K562 (cell line): ENCODE measurements around the gene SNAP23. TPM values are rescaled to one million over a fixed set of nuclear protein-coding genes. Genes with fewer than 3 reads are reported as not detected.

Experiments
- C11orf30 ChIP-seq: fragments of 450-650 bp; IDR thresholded peaks from 2 replicates; pipeline ENCODE4 v1.6.1; 2016; ENCODE audit warnings: low read depth, mild to moderate bottlenecking
- CBX3 ChIP-seq, 2 experiments: IDR thresholded peaks; 1 replicate in 1 of 2; 2 replicates in 1 of 2; pipeline ENCODE4 v1.6.1; 2012; ENCODE audit warnings: inconsistent platforms in 2 of 2, low read length in 2 of 2, borderline replicate concordance in 1 of 2, control low read depth in 1 of 2
- CREB1 ChIP-seq, 2 experiments: sonication (generic) in 1 of 2; formaldehyde crosslinking in 1 of 2; IDR thresholded peaks; 2 replicates each; pipeline versions ENCODE4 v1.6.1 to v1.8.0; 2012 to 2022; ENCODE audit warnings: inconsistent platforms in 1 of 2, mild to moderate bottlenecking in 1 of 2, missing genetic modification reagents in 1 of 2, moderate library complexity in 1 of 2
- GATAD2B ChIP-seq: fragments of 450-650 bp; IDR thresholded peaks from 2 replicates; pipeline ENCODE4 v1.6.1; 2017; ENCODE audit warnings: mild to moderate bottlenecking, borderline replicate concordance
- JUND ChIP-seq, 2 experiments: IDR thresholded peaks; 2 replicates in 1 of 2; 3 replicates in 1 of 2; pipeline ENCODE4 v1.6.1; 2011; ENCODE audit warnings: borderline replicate concordance in 2 of 2, low read depth in 2 of 2, low read length in 2 of 2, improper control_type of control experiment in 1 of 2, missing biosample characterization in 1 of 2, missing genetic modification characterization in 1 of 2, missing genetic modification reagents in 1 of 2
- KDM5B ChIP-seq: fragments of 200-600 bp; sonication (generic); IDR thresholded peaks from 2 replicates; pipeline ENCODE4 v1.6.1; 2012; ENCODE audit warnings: low read depth, mild to moderate bottlenecking, moderate library complexity, low read length, control low read depth, inconsistent platforms; ENCODE audit not compliant: insufficient replicate concordance
- MEIS2 ChIP-seq: fragments of 450-650 bp; IDR thresholded peaks from 2 replicates; pipeline ENCODE4 v1.6.1; 2014; ENCODE audit warnings: mild to moderate bottlenecking; ENCODE audit not compliant: partially characterized antibody
- MTF1 ChIP-seq: fragments of 250-450 bp; sonication (Bioruptor Pico); IDR thresholded peaks from 2 replicates; pipeline ENCODE4 v1.9.0; 2021; ENCODE audit warnings: moderate library complexity, mild to moderate bottlenecking, inconsistent platforms, borderline replicate concordance
- NR3C1 ChIP-seq: sonication (generic); formaldehyde crosslinking; IDR thresholded peaks from 2 replicates; pipeline ENCODE4 v1.8.1; 2022; ENCODE audit warnings: missing genetic modification reagents
- PML ChIP-seq: IDR thresholded peaks from 2 replicates; pipeline ENCODE4 v1.6.1; 2012; ENCODE audit warnings: low read length, inconsistent platforms
- RBM14 ChIP-seq: fragments of 200-400 bp; formaldehyde crosslinking; IDR thresholded peaks from 2 replicates; pipeline ENCODE4 v1.6.1; 2018; ENCODE audit warnings: low read depth, mild to moderate bottlenecking, low read length, moderate library complexity, borderline replicate concordance; ENCODE audit not compliant: insufficient read depth
- SMARCC2 ChIP-seq: fragments of 450-650 bp; IDR thresholded peaks from 2 replicates; pipeline ENCODE4 v1.6.1; 2017; ENCODE audit warnings: antibody characterized with exemption, moderate library complexity, mild to moderate bottlenecking, low read depth
- TAF1 ChIP-seq: IDR thresholded peaks from 2 replicates; pipeline ENCODE4 v1.6.1; 2011; ENCODE audit warnings: mild to moderate bottlenecking, low read length, moderate library complexity; ENCODE audit not compliant: insufficient read depth, control insufficient read depth, severe bottlenecking; ENCODE audit errors: extremely low read depth
- ZBTB7A ChIP-seq: IDR thresholded peaks from 2 replicates; pipeline ENCODE4 v1.6.1; 2011; ENCODE audit warnings: low read depth, mild to moderate bottlenecking, low read length, moderate library complexity, borderline replicate concordance; ENCODE audit not compliant: control insufficient read depth
- ZFPM2 ChIP-seq: fragments of 250-450 bp; sonication (Bioruptor Pico); IDR thresholded peaks from 2 replicates; pipeline ENCODE4 v1.5.1; 2022; ENCODE audit warnings: mild to moderate bottlenecking
- ZFX ChIP-seq: sonication (generic); formaldehyde crosslinking; IDR thresholded peaks from 2 replicates; pipeline ENCODE4 v1.8.0; 2022; ENCODE audit warnings: mild to moderate bottlenecking, missing genetic modification reagents, moderate library complexity
- ZNF644 ChIP-seq: fragments of 200-800 bp; sonication (Bioruptor generic); IDR thresholded peaks from 2 replicates; pipeline ENCODE4 v1.6.1; 2016; ENCODE audit warnings: low read depth, missing genetic modification characterization, missing compliant biosample characterization
- ZNF780A ChIP-seq: fragments of 250-450 bp; sonication (Bioruptor Pico); IDR thresholded peaks from 2 replicates; pipeline ENCODE4 v1.5.0; 2021; ENCODE audit warnings: mild to moderate bottlenecking
- polyA plus RNA-seq, 8 experiments: library from polyadenylated mRNA; depleted of rRNA in 4 of 8; stranded (reverse) in 5 of 8; unstranded in 3 of 8; fragments of >200 nt; fragmentation: Nextera tagmentation in 2 of 8; fragmentation: Illumina TruSeq in 1 of 8; extraction: Ambion mirVana in 2 of 8; extraction: Trizol in 1 of 8; gene quantifications; 2 replicates each; pipeline versions ENCODE4 v1.2.1 to v1.2.3, GENCODE V29; 2011 to 2014; ENCODE audit warnings: inconsistent platforms in 1 of 8, missing spikeins in 1 of 8
- total RNA-seq, 7 experiments: library from RNA; depleted of rRNA in 6 of 7; stranded (reverse); fragments of >200 nt in 6 of 7; fragmentation: Illumina TruSeq in 2 of 7; extraction: Trizol in 2 of 7; gene quantifications; 2 replicates each; pipeline versions ENCODE4 v1.2.1 to v1.2.3, GENCODE V29; 2011 to 2021; ENCODE audit warnings: low replicate concordance in 1 of 7
- TF ChIP-seq, protein P1 (sequence below): sonication (generic); formaldehyde crosslinking; IDR thresholded peaks from 2 replicates; pipeline ENCODE4 v1.4.0; 2020; ENCODE audit warnings: mild to moderate bottlenecking, missing genetic modification reagents
- TF ChIP-seq, protein P2 (sequence below), 2 experiments: fragments of 250-450 bp in 1 of 2; fragments of 450-650 bp in 1 of 2; sonication (Bioruptor Pico) in 1 of 2; IDR thresholded peaks; 2 replicates each; pipeline versions ENCODE4 v1.6.1 to v1.8.0; 2016 to 2021; ENCODE audit warnings: mild to moderate bottlenecking in 2 of 2, moderate library complexity in 2 of 2, missing compliant biosample characterization in 1 of 2, missing genetic modification characterization in 1 of 2
- TF ChIP-seq, protein P3 (sequence below): fragments of 250-450 bp; sonication (Bioruptor Pico); IDR thresholded peaks from 2 replicates; pipeline ENCODE4 v1.4.0; 2020; ENCODE audit warnings: mild to moderate bottlenecking

The SNAP23 gene
- total and polyA plus RNA-seq, 9 of the 15 experiments (the other 6 are each of a cell fraction or from before 2014, with no cell fraction given): 78.9 to 168 (median 117) TPM

DNA sequence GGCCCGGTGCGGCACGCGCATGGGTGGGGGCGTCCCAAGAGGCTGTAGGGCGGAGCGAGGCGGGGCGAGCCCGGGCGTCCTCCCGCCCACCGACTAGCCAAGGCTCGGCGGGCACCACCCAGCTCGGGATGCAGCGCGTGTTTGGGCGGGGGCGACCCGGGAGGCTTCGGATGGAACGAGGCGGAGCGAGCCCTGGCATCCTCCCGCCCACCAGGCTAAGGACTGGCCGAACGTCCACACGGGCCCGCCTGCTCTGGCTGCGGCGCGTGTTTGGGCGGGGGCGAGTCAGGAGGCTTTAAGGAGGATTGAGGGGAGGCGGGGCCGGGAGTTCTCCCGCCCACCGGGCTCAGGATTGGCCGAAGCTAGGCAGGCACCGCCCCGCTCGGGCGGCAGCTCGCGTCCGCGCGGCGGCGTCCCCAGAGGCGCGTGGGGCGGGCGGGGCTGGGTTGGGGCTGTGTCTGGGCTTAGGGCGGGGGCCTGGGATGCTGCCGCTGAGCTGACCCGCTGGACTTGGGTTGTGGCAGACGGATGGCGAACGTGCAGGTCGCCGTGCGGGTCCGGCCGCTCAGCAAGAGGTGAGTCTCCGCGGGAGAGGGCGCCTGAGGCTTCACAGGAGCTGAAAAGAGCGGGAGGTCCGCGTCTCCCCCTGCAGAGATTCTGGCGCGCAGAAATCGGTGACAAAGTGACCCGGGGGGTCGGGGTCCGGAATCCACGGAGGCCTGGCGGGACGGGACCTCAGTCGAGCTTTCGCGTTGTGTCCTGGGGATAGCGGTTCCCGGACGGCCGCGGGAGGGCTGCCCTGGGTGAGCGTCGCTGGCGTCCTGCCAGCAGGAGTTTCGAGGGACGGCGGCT is 80.0 kb downstream of the SNAP23 start, which contains the start of gene STARD9 (continued):
- TF ChIP-seq ZFPM2 (CRISPR knock-in tag) (no peak), MEIS2 (no peak), ZBTB7A (0 out of 2 replicates have a peak, but pooled peaks have one; percentile 26), CREB1 (IDR thresholded peaks at IDR 0.05) (peak; percentile 23), CREB1 (CRISPR knock-in tag; IDR thresholded peaks at IDR 0.05) (peak; percentile 71), CBX3 (IDR thresholded peaks at IDR 0.05; ENCODE audit: borderline replicate concordance in 1 of 2, low read length in 2 of 2) (peak in 1 of 2 experiments; percentile 69; a peak in 1 of 3 replicates), RBM14 (no peak), TAF1 (peak; percentile 17), GATAD2B (peak; percentile 21; the same call in 1 of the 2 replicates), ZNF780A (CRISPR knock-in tag) (no peak), PML (0 out of 2 replicates have a peak, but pooled peaks have one; percentile 52), ZNF644 (tag) (no peak), SMARCC2 (no peak), ZFX (CRISPR knock-in tag) (peak; percentile 65), NR3C1 (peak; percentile 67; the same call in 1 of the 2 replicates), C11orf30 (no peak), KDM5B (peak; percentile 83), MTF1 (CRISPR knock-in tag) (no peak), JUND (IDR thresholded peaks at IDR 0.05; ENCODE audit: borderline replicate concordance, low read depth, low read length) (no peak; the same call in 1 of the 2 replicates), JUND (tag; IDR thresholded peaks at IDR 0.05; ENCODE audit: borderline replicate concordance, low read depth, low read length) (no peak; the same call in 2 of the 3 replicates)
- TF ChIP-seq, protein P1, sequence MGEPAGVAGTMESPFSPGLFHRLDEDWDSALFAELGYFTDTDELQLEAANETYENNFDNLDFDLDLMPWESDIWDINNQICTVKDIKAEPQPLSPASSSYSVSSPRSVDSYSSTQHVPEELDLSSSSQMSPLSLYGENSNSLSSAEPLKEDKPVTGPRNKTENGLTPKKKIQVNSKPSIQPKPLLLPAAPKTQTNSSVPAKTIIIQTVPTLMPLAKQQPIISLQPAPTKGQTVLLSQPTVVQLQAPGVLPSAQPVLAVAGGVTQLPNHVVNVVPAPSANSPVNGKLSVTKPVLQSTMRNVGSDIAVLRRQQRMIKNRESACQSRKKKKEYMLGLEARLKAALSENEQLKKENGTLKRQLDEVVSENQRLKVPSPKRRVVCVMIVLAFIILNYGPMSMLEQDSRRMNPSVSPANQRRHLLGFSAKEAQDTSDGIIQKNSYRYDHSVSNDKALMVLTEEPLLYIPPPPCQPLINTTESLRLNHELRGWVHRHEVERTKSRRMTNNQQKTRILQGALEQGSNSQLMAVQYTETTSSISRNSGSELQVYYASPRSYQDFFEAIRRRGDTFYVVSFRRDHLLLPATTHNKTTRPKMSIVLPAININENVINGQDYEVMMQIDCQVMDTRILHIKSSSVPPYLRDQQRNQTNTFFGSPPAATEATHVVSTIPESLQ (CRISPR knock-in tag): peak; percentile 91; the same call in 1 of the 2 replicates
- TF ChIP-seq, protein P2, sequence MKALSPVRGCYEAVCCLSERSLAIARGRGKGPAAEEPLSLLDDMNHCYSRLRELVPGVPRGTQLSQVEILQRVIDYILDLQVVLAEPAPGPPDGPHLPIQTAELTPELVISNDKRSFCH (CRISPR knock-in tag; IDR thresholded peaks at IDR 0.05): no peak
- TF ChIP-seq, protein P2 (tag; IDR thresholded peaks at IDR 0.05): 0 out of 2 replicates have a peak, but pooled peaks have one; percentile 4
- TF ChIP-seq, protein P3, sequence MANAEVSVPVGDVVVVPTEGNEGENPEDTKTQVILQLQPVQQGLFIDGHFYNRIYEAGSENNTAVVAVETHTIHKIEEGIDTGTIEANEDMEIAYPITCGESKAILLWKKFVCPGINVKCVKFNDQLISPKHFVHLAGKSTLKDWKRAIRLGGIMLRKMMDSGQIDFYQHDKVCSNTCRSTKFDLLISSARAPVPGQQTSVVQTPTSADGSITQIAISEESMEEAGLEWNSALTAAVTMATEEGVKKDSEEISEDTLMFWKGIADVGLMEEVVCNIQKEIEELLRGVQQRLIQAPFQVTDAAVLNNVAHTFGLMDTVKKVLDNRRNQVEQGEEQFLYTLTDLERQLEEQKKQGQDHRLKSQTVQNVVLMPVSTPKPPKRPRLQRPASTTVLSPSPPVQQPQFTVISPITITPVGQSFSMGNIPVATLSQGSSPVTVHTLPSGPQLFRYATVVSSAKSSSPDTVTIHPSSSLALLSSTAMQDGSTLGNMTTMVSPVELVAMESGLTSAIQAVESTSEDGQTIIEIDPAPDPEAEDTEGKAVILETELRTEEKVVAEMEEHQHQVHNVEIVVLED (CRISPR knock-in tag): peak; percentile 32; the same call in 1 of the 2 replicates
